HG03060 (cell line): ENCODE results near the gene PDE9A.

ENCODE experiments used
- ATAC-seq: cut with Tn5 transposase; IDR thresholded peaks from one replicate; pipeline ENCODE4 v1.9.1; 2021; ENCODE audit warnings: low read depth, moderate number of reproducible peaks; ENCODE audit not compliant: unreplicated experiment

Gene PDE9A

GRCh38 chr21:42655796-42656770, 2.7 kb downstream of the PDE9A start:
- ATAC-seq: no peak

GRCh38 chr21:42656872-42657271, 3.5 kb downstream of the PDE9A start:
- ATAC-seq: no peak

DNA sequence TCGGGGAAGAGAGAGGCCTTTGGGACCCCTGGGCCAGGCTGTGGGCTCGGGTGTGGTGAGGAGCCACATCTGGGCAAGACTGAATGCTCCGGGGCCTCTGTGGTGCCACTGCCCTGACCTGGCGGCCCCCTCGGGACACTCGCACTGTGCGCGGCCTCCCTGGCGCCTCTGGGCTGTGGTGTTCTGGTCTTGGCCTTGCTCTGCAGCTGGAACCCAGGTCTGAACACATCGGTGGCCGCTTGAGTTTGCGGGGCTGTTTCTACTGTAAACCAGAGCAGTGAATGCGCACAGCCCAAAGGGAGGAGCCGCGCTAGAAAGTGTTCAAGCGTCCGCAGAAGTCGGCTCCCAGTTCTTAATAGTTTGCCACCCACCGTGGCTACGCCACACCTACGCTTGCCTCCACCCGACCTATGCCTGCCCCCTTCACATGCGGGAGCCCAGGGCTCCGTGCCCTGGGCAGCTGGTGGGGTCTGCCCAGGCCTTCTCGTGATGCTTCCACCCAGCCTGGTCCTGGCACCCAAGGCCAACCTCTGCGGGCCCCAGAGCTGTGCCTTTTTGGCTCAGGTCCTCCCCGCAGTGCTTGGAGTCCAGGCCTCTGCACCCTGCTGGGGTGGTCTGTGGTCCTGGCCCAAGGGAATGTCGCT, 4.4 kb downstream of the PDE9A start:
- ATAC-seq: no peak

- ATAC-seq: no peak
These were observed 5.1 kb downstream of the PDE9A start for GRCh38 chr21:42658320-42659105.

- no peak for ATAC-seq
These were observed 6.1 kb downstream of the PDE9A start for GRCh38 chr21:42659416-42660117.

DNA sequence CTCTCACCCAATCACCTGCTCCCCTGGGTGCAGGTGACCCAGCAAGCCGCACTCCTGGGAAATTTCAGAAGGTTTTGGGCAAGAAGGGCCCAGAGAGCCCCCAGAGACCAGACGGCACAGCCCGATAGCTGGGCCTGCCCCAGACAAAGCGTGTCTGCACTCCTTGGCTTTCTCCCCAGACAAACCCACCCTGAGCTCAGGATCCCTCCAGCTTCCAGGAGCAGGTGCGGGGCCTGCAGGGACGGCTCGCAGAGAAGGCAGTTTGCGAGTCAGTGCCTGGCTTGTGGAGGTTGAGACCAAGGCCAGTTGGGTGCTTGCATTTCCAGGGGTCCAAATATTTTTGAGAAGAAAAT, 6.7 kb downstream of the PDE9A start:
- no peak for ATAC-seq

DNA sequence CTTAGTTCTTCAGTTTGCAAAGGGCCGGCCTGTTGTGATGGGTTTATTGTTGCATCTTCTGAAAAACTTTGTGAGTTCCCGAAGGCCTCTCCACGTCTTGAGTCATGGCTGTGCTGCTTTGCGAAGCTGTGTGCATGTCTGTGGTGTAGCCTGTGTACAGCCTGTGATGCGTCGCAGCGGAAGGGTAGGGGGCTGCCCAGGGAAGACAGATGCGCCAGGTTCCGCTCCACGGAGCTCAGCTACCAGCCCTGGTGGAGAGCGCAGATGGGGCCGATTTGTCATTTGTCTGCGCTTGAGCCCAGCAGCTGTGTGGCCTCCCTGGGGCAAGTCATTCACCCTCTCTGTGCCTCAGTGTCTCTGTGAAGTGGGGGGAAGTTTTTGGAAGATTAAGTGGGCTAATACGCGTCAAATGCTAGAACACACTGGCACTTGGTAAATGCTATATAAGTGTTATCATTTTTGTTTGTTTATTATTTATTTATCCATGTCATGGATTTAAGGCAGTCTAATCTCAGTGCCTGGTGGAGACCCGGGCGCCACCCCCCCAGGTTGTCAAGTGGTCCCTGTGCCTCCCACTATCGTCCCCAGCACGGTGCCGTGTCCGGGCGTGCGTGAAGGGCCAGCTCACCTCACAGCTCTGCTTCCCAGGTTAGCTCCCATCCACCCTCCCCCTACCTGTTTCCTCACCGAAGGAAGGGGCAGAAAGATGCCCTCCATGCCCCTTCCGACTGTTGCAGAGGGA, 8.4 kb downstream of the PDE9A start:
- no peak for ATAC-seq

DNA sequence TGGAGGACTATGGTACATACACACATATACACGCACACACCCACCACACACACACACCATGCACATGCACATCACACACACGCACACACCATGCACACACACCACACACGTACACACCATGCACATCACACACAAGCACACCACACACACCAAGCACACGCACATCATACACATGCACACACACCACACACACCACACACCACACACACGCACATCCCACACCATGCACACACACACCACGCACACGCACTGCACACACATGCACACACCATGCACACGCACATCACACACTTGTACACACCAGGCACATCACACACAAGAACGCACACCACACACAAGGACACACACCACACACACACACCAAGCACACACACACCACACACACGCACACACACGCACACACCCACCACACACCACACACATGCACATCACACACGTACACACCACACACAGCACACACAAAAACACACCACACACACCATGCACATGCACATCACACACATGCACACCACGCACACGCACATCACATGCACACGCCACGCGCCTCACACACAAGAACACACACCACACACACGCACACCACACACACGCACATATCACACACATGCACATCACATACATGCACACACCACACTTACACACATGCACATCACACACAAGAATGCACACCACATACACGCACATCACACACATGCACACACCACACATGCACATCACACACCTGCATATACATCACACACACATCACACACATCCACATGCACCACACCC, 9.2 kb downstream of the PDE9A start:
- no peak for ATAC-seq

GRCh38 chr21:42663200-42663750, 9.9 kb downstream of the PDE9A start:
- no peak for ATAC-seq

- ATAC-seq: no peak
These were observed 10.6 kb downstream of the PDE9A start for GRCh38 chr21:42663860-42664535.

DNA sequence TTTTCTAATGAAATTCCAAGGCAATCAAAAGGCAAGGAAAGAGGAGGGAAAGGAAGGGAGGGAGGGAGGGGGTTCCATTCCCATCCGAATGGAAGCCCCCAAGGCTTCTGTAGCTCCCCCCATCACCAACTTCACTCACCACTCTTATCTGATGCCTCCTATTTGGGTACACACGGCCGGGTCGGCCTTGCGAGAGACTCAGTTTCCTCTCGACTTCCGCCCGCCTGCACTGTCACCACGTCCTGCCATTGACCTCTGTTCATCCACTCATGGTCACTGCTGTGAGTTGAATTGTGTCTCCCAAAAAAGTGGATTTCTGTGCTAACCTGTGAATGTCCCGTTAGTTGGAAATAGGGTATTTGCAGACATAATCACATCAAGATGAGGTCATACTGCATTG, 11.2 kb downstream of the PDE9A start:
- no peak for ATAC-seq

GRCh38 chr21:42665026-42665425, 11.6 kb downstream of the PDE9A start:
- no peak for ATAC-seq

GRCh38 chr21:42665484-42665883, 12.1 kb downstream of the PDE9A start:
- no peak for ATAC-seq

DNA sequence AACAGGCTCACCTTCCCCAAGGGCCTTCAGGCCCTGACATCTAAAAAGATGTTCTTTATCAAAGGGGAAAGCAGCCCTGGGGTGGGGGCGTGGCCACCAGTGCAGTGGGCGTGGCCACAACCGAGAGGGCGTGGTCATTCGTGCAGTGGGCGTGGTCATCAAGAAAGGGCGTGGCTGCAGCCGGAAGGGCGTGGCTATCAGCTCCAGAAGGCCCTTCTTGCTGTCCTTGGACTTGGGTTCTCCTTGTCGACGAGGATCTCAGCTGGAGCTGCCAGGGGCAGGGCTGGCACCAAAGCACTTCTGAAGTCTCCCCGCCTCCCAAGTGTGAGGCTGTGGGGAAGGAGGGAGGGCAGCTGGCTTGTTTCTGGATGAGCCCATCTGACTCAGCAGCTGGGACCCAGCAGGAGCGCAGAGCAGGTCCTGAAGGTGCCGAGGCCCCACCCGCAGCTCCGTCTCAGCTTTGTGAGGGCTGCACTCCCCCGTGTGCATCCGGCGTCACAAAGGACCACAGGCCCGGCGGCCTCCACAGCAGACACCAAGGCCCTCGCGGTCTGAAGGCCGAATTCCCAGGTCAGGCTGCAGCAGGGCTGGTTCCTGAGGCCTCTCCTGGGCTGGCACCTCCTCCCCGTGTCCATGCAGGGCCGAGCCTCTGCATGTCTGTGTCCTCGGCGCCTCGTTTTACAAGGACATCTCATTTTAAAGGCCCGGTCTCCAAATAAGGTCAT, 12.8 kb downstream of the PDE9A start:
- no peak for ATAC-seq

- ATAC-seq: no peak
These were observed 13.5 kb downstream of the PDE9A start for GRCh38 chr21:42666925-42667324.

- ATAC-seq: no peak
These were observed 15.0 kb downstream of the PDE9A start for GRCh38 chr21:42668298-42668992.

- no peak for ATAC-seq
These were observed 15.6 kb downstream of the PDE9A start for GRCh38 chr21:42669041-42669440.
